Endometrium (tissue), 2 donors: ENCODE measurements around the gene PCDHGA8.
"Not testable (repeated sequence)": the region's sequence is repeated elsewhere in the genome, so short reads cannot be mapped to it uniquely, and the experiment has no call there.

Source experiments
- FAIRE-seq: peaks from 2 replicates; lab custom pipeline; 2012; peaks lifted over from hg19 to GRCh38; lab: Jason Lieb, UNC
- donor health status: control.
- donor health status: control.

Gene PCDHGA8

DNA sequence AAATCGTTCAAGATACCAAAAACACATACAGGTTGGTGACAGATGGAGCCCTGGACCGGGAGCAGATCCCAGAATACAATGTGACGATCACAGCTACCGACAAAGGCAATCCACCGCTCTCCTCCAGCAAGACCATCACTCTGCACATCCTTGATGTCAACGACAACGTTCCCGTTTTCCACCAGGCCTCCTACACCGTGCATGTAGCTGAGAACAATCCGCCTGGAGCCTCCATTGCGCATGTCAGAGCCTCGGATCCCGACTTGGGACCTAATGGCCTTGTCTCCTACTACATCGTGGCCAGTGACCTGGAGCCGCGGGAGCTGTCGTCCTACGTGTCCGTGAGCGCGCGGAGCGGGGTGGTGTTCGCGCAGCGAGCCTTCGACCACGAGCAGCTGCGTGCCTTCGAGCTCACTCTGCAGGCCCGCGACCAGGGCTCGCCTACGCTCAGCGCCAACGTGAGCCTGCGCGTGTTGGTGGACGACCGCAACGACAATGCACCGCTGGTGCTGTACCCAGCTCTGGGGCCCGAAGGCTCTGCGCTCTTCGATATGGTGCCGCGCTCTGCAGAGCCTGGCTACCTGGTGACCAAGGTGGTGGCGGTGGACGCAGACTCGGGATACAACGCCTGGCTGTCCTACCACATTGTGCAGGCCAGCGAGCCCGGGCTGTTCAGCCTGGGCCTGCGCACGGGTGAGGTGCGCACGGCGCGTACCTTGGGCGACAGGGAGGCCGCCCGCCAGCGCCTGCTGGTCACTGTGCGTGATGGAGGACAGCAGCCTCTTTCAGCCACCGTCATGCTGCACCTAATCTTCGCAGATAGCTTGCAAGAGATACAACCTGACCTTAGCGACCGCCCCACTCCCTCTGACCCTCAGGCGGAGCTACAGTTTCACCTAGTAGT is 20.6 kb upstream of the PCDHGA8 start:
- no peak for FAIRE-seq

DNA sequence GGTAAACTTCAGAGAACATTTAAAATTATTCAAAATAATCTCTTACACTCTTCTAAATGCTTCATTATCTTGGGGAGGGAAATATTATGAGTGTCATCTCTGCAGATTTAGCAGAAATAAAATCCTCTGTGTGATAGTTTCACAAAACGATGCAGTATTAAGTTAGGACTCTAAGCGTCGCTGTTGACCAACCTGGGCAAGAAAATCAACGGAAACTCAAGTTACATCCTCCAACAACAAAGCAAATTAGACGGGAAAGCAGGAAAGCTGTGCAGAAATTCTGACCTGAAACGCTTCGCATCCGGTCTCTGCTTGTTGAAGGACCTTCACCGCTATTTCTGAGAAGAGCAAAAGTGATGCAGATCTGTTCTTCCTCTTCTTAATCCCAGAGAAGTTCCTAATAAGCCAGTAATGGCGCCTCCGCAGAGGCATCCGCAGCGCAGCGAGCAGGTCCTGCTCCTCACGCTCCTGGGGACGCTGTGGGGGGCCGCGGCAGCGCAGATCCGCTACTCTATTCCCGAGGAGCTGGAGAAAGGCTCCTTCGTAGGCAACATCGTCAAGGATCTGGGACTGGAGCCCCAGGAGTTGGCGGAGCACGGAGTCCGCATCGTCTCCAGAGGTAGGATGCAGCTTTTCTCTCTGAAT is 18.6 kb upstream of the PCDHGA8 start, which contains the start of gene PCDHGA6:
Gene PCDHGA6 (plus strand): TSS at position 219 of the 645 bp plus-strand sequence. CDS start 193 bp downstream, at position 412.
- FAIRE-seq = no peak

DNA sequence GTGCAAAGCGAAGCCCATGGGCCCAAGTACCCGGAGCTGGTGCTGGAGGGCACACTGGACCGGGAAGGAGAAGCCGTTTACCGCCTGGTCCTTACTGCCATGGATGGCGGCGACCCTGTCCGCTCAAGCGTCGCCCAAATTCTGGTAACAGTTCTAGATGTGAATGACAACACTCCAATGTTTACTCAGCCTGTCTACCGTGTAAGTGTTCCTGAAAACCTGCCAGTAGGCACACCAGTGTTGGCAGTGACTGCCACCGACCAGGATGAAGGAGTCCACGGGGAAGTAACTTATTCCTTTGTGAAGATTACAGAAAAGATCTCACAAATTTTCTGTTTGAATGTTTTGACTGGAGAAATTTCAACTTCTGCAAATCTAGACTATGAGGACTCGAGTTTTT is 17.8 kb upstream of the PCDHGA8 start:
- FAIRE-seq = no peak

DNA sequence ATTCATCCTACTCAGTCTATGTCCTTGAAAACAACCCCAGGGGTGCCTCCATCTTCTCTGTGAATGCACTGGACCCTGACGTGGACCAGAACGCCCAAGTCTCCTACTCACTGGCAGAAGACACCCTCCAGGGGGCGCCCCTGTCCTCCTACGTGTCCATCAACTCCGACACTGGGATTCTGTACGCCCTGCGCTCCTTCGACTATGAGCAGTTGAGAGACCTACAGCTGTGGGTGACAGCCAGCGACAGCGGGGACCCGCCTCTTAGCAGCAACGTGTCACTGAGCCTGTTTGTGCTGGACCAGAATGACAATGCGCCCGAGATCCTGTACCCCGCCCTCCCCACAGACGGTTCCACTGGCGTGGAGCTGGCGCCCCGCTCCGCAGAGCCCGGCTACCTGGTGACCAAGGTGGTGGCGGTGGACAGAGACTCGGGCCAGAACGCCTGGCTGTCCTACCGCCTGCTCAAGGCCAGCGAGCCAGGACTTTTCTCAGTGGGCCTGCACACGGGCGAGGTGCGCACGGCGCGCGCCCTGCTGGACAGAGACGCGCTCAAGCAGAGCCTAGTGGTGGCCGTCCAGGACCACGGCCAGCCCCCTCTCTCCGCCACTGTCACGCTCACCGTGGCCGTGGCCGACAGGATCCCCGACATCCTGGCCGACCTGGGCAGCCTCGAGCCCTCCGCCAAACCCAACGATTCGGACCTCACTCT is 16.8 kb upstream of the PCDHGA8 start:
- FAIRE-seq = not testable (repeated sequence)

DNA sequence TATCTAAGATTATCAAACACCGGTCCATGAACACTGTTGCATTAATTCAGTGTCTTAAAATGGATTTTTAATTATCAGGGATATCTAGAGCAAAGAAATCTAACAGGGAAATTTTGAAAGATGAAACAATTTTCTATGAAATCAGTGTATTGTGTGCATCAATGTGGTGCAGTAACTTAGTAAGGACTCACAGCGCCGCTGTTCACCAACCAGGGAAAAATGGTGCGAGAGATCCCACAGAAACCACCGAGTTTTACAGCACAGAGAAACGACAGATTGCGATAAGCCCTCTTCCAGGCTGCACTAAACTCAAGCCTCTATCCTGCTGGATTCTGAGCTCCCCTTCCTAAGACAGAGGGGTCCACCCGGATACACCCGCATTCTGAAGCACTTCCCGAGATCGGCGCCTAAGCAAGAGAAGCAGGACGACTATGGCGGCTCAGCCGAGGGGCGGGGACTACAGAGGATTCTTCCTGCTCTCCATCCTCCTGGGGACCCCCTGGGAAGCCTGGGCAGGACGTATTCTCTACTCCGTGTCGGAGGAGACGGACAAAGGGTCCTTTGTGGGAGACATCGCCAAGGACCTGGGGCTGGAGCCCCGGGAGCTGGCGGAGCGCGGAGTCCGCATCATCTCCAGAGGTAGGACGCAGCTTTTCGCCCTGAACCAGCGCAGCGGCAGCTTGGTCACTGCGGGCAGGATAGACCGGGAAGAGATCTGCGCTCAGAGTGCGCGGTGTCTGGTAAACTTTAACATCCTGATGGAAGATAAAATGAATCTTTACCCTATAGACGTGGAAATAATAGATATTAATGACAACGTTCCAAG is 9.8 kb upstream of the PCDHGA8 start, which contains the start of gene PCDHGA7:
Gene PCDHGA7 (plus strand): TSS at position 274 of the 826 bp plus-strand sequence. CDS start 158 bp downstream, at position 432.
- no peak for FAIRE-seq

DNA sequence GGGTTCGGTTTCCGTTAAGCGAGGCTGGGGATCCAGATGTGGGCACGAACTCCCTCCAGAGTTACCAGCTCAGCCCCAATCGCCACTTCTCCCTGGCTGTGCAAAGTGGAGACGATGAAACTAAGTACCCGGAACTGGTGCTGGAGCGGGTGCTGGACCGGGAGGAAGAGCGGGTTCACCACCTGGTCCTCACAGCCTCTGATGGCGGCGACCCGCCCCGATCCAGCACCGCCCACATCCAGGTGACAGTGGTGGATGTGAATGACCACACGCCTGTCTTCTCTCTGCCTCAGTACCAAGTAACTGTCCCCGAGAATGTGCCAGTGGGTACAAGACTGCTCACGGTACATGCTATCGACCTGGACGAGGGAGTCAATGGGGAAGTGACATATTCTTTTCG is 9.1 kb upstream of the PCDHGA8 start:
- FAIRE-seq = no peak

DNA sequence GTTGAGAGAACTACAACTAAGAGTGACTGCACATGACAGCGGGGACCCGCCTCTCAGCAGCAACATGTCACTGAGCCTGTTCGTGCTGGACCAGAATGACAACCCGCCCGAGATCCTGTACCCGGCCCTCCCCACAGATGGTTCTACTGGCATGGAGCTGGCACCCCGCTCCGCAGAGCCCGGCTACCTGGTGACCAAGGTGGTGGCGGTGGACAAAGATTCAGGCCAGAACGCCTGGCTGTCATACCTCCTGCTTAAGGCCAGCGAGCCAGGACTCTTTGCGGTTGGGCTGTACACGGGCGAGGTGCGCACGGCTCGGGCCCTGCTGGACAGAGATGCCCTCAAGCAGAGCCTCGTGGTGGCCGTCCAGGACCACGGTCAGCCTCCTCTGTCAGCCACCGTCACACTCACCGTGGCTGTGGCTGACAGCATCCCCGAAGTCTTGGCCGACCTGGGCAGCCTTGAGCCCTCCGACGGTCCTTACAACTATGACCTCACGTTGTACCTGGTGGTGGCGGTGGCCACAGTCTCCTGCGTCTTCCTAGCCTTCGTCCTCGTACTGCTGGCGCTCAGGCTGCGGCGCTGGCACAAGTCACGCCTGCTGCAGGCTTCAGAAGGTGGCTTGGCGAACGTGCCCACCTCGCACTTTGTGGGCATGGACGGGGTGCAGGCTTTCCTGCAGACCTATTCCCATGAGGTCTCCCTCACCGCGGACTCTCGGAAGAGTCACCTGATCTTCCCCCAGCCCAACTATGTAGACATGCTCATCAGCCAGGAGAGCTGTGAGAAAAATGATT is 7.8 kb upstream of the PCDHGA8 start:
- FAIRE-seq = no peak

DNA sequence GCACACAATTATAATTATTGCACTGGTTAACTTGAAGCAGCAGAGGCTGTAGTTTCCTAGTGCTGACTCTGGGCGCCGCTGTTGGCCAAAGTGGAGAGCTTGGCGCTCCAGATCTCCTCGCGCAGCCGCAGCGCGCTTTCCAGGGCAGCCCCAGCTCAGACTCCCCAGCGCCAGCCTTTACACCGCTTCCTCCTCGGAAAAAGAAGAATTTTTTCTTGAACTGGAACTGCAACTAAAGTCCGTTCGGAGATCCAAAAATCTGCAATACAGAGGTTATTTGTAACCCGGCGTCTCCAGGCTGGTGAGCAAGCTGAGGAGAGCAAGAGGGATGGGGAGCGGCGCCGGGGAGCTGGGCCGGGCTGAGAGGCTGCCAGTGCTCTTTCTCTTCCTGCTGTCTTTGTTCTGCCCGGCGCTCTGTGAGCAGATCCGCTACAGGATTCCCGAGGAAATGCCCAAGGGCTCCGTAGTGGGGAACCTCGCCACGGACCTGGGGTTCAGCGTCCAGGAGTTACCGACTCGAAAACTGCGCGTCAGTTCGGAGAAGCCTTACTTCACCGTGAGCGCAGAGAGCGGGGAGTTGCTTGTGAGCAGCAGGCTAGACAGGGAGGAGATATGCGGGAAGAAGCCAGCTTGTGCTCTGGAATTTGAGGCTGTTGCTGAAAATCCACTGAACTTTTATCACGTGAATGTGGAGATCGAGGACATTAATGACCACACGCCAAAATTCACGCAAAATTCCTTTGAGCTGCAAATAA is 4.7 kb upstream of the PCDHGA8 start, which contains the start of gene PCDHGB4:
Gene PCDHGB4 (plus strand): TSS at position 142 of the 755 bp plus-strand sequence. CDS start 187 bp downstream, at position 329.
- FAIRE-seq = not testable (repeated sequence)

DNA sequence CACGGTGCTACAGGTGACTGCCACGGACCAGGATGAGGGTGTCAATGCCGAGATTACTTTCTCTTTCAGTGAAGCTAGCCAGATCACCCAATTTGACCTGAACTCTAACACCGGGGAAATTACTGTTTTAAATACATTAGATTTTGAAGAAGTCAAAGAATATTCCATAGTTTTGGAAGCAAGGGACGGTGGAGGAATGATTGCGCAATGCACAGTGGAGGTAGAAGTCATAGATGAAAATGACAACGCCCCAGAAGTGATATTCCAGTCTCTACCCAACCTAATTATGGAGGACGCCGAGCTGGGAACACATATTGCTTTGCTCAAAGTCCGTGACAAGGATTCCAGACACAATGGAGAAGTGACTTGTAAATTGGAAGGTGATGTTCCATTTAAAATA is 3.8 kb upstream of the PCDHGA8 start:
- FAIRE-seq = no peak

DNA sequence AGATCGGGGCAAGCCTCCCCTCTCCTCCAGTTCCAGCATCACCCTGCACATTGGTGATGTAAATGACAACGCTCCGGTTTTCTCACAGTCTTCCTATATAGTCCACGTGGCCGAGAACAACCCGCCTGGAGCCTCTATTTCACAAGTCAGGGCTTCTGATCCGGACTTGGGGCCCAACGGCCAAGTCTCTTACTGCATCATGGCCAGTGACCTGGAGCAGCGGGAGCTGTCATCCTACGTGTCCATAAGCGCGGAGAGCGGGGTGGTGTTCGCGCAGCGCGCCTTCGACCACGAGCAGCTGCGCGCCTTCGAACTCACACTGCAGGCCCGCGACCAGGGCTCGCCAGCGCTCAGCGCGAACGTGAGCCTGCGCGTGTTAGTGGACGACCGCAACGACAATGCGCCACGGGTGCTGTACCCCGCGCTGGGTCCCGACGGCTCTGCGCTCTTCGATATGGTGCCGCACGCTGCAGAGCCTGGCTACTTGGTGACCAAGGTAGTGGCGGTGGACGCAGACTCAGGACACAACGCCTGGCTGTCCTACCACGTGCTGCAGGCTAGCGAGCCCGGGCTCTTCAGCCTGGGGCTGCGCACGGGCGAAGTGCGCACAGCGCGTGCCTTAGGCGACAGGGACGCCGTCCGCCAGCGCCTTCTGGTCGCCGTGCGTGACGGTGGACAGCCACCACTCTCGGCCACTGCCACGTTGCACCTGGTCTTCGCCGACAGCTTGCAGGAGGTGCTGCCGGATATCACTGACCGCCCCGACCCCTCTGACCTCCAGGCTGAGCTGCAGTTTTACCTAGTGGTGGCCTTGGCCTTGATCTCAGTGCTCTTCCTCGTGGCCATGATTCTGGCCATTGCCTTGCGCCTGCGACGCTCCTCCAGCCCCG is 3.0 kb upstream of the PCDHGA8 start:
- FAIRE-seq = no peak

DNA sequence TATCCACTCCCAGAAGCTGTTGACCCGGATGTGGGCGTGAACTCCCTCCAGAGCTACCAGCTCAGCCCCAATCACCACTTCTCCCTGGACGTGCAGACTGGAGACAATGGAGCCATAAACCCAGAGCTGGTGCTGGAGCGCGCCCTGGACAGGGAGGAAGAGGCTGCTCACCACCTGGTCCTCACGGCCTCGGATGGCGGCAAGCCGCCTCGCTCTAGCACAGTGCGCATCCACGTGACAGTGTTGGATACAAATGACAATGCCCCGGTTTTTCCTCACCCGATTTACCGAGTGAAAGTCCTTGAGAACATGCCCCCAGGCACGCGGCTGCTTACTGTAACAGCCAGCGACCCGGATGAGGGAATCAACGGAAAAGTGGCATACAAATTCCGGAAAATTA is 834 bp downstream of the PCDHGA8 start:
- no peak for FAIRE-seq

DNA sequence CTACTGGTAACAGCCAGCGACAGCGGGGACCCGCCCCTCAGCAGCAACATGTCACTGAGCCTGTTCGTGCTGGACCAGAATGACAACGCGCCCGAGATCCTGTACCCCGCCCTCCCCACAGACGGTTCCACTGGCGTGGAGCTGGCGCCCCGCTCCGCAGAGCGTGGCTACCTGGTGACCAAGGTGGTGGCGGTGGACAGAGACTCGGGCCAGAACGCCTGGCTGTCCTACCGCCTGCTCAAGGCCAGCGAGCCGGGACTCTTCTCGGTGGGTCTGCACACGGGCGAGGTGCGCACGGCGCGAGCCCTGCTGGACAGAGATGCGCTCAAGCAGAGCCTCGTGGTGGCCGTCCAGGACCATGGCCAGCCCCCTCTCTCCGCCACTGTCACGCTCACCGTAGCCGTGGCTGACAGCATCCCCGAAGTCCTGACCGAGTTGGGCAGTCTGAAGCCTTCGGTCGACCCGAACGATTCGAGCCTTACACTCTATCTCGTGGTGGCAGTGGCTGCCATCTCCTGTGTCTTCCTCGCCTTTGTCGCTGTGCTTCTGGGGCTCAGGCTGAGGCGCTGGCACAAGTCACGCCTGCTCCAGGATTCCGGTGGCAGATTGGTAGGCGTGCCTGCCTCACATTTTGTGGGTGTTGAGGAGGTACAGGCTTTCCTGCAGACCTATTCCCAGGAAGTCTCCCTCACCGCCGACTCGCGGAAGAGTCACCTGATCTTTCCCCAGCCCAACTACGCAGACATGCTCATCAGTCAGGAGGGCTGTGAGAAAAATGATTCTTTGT is 2.2 kb downstream of the PCDHGA8 start:
- FAIRE-seq = not testable (repeated sequence)

DNA sequence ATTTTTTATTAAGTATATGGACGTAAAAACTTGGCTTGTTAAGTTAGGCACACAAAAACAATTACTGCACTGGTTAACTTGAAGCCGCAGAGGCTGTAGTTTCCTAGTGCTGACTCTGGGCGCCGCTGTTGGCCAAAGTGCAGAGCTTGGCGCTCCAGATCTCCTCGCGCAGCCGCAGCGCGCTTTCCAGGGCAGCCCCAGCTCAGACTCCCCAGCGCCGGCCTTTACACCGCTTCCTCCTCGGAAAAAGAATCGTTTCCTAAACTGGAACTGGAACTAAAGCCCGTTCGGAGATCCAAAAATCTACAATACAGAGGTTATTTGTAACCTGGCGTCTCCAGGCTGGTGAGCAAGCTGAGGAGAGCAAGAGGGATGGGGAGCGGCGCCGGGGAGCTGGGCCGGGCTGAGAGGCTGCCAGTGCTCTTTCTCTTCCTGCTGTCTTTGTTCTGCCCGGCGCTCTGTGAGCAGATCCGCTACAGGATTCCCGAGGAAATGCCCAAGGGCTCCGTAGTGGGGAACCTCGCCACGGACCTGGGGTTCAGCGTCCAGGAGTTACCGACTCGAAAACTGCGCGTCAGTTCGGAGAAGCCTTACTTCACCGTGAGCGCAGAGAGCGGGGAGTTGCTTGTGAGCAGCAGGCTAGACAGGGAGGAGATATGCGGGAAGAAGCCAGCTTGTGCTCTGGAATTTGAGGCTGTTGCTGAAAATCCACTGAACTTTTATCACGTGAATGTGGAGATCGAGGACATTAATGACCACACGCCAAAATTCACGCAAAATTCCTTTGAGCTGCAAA is 5.5 kb downstream of the PCDHGA8 start, which contains the start of gene PCDHGB5:
Gene PCDHGB5 (plus strand): TSS at position 192 of the 796 bp plus-strand sequence. CDS start 181 bp downstream, at position 373.
- FAIRE-seq = not testable (repeated sequence)

DNA sequence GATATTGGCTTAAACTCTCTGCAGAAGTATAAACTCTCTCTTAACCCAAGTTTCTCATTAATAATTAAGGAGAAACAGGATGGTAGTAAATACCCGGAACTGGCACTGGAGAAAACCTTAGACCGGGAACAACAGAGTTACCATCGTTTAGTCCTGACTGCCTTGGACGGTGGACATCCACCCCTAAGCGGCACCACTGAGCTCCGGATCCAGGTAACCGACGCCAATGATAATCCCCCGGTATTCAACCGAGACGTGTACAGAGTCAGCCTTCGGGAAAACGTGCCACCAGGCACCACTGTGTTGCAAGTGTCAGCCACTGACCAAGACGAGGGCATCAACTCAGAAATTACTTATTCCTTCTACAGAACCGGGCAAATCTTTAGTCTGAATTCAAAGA is 6.2 kb downstream of the PCDHGA8 start:
- FAIRE-seq = no peak

DNA sequence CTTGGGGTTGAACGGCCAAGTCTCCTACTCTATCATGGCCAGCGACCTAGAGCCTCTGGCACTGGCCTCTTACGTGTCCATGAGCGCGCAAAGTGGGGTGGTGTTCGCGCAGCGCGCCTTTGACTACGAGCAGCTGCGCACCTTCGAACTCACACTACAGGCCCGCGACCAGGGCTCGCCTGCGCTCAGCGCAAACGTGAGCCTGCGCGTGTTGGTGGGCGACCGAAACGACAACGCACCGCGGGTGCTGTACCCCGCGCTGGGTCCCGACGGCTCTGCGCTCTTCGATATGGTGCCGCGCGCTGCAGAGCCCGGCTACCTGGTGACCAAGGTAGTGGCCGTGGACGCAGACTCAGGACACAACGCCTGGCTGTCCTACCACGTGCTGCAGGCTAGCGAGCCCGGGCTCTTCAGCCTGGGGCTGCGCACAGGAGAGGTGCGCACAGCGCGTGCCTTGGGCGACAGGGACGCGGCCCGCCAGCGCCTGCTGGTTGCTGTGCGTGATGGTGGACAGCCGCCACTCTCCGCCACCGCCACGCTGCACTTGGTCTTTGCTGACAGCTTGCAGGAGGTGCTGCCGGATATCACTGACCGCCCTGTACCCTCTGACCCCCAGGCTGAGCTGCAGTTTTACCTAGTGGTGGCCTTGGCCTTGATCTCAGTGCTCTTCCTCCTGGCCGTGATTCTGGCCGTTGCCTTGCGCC is 7.3 kb downstream of the PCDHGA8 start:
- FAIRE-seq = no peak

DNA sequence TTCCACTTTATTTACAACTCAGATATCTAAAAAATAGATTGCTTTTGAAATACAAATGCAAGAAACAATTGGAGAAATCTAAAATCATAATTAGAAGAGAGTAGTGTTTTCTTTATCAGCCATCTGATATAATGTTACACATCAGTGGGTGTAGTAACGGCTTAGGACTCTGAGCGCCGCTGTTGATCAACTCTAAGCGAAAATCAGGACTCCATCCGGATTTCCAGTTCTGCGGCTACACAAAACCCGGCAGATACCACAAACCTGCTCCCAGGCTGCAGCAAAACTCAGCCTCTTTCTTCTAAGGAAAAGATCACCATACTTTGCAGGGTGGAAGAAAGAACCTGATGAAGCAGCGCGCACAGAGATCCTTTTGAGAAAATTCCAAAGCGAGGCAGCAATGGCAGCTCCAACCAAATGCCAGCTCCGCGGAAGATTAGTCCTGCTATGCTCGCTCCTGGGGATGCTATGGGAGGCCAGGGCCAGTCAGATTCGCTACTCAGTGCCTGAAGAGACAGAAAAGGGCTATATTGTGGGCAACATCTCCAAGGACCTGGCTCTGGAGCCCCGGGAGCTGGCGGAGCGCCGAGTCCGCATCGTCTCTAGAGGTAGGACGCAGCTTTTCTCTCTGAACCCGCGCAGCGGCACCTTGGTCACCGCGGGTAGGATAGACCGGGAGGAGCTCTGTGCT is 10.3 kb downstream of the PCDHGA8 start, which contains the start of gene PCDHGA9:
Gene PCDHGA9 (plus strand): TSS at position 226 of the 691 bp plus-strand sequence. CDS start 175 bp downstream, at position 401.
- no peak for FAIRE-seq
